GM18858 (cell line): ENCODE data around the gene CUL9.

ENCODE experiments used
- ATAC-seq: cut with Tn5 transposase; IDR thresholded peaks from one replicate; pipeline ENCODE4 v1.9.1; 2021; ENCODE audit not compliant: unreplicated experiment

Gene CUL9

GRCh38 chr6:43172104-43173007 is 9.6 kb upstream of the CUL9 start:
- ATAC-seq: no peak

- ATAC-seq: no peak
These were observed 8.3 kb upstream of the CUL9 start for GRCh38 chr6:43173591-43174262.

- ATAC-seq: peak; percentile 49
These were observed 7.5 kb upstream of the CUL9 start for GRCh38 chr6:43174263-43175112.

GRCh38 chr6:43175676-43176422 is 6.1 kb upstream of the CUL9 start:
- ATAC-seq: no peak

- ATAC-seq: no peak
These were observed 5.6 kb upstream of the CUL9 start for GRCh38 chr6:43176423-43176786.

GRCh38 chr6:43178150-43178549 is 3.8 kb upstream of the CUL9 start:
- no peak for ATAC-seq

- no peak for ATAC-seq
These were observed 2.8 kb upstream of the CUL9 start for GRCh38 chr6:43178951-43179830.

- ATAC-seq: no peak
These were observed 1.9 kb upstream of the CUL9 start for GRCh38 chr6:43180058-43180457.

GRCh38 chr6:43180985-43181384 is 1.0 kb upstream of the CUL9 start:
- no peak for ATAC-seq

- no peak for ATAC-seq
These were observed 415 bp upstream of the CUL9 start for GRCh38 chr6:43181621-43181941.

- ATAC-seq: no peak
These were observed 1.4 kb downstream of the CUL9 start for GRCh38 chr6:43183441-43183840.

GRCh38 chr6:43184268-43184985 is 2.4 kb downstream of the CUL9 start:
- no peak for ATAC-seq

GRCh38 chr6:43185391-43185985 is 3.5 kb downstream of the CUL9 start:
- no peak for ATAC-seq

GRCh38 chr6:43186019-43186418 is 4.0 kb downstream of the CUL9 start:
- no peak for ATAC-seq

- ATAC-seq: no peak
These were observed 4.7 kb downstream of the CUL9 start for GRCh38 chr6:43186706-43187105.

- ATAC-seq: no peak
These were observed 5.8 kb downstream of the CUL9 start for GRCh38 chr6:43187821-43188220.

GRCh38 chr6:43188426-43188825 is 6.4 kb downstream of the CUL9 start:
- no peak for ATAC-seq

- no peak for ATAC-seq
These were observed 7.8 kb downstream of the CUL9 start for GRCh38 chr6:43189776-43190304.

GRCh38 chr6:43192911-43193310 is 10.9 kb downstream of the CUL9 start:
- no peak for ATAC-seq
